DMS114 treated with DMSO at 0.1 percent for 48 hours (cell line): ENCODE results near the gene ANTXR1.

Experiments used
- DNase-seq: peaks from one replicate; lab custom pipeline; 2025; ENCODE audit not compliant: unreplicated experiment; lab: John Stamatoyannopoulos, UW

The ANTXR1 gene

GRCh38 chr2:69203166-69203985 is 190.4 kb downstream of the ANTXR1 start:
- no peak for DNase-seq

GRCh38 chr2:69204654-69205053 is 191.7 kb downstream of the ANTXR1 start:
- no peak for DNase-seq

GRCh38 chr2:69205076-69205475 is 192.1 kb downstream of the ANTXR1 start:
- DNase-seq, result no peak

GRCh38 chr2:69205491-69205890 is 192.5 kb downstream of the ANTXR1 start:
- DNase-seq, result no peak

- no peak for DNase-seq
Observed at GRCh38 chr2:69208023-69208595, 195.1 kb downstream of the ANTXR1 start.

- no peak for DNase-seq
Observed at GRCh38 chr2:69209482-69209881, 196.5 kb downstream of the ANTXR1 start.

GRCh38 chr2:69210385-69210784 is 197.4 kb downstream of the ANTXR1 start:
- no peak for DNase-seq

- DNase-seq, result no peak
Observed at GRCh38 chr2:69211048-69211447, 198.1 kb downstream of the ANTXR1 start.

GRCh38 chr2:69211686-69212085 is 198.7 kb downstream of the ANTXR1 start:
- DNase-seq, result no peak

- no peak for DNase-seq
Observed at GRCh38 chr2:69212238-69213028, 199.5 kb downstream of the ANTXR1 start.

- DNase-seq, result no peak
Observed at GRCh38 chr2:69213201-69213600, 200.2 kb downstream of the ANTXR1 start.

- no peak for DNase-seq
Observed at GRCh38 chr2:69213782-69214181, 200.8 kb downstream of the ANTXR1 start.

GRCh38 chr2:69214898-69215297 is 201.9 kb downstream of the ANTXR1 start:
- no peak for DNase-seq

GRCh38 chr2:69216535-69217332 is 203.8 kb downstream of the ANTXR1 start:
- DNase-seq, result no peak

- no peak for DNase-seq
Observed at GRCh38 chr2:69217333-69218080, 204.5 kb downstream of the ANTXR1 start.

GRCh38 chr2:69221512-69221911 is 208.5 kb downstream of the ANTXR1 start:
- no peak for DNase-seq

- DNase-seq, result no peak
Observed at GRCh38 chr2:69221960-69222751, 209.2 kb downstream of the ANTXR1 start.

- DNase-seq, result no peak
Observed at GRCh38 chr2:69222953-69223658, 210.1 kb downstream of the ANTXR1 start.
